Measurements from ENCODE around the gene TPST2. TPM values are rescaled to one million over a fixed set of nuclear protein-coding genes. Genes with fewer than 3 reads are reported as not detected.

Gene TPST2
- total and polyA plus RNA-seq, 9 of the 15 experiments (the other 6 are each of a cell fraction or from before 2014, with no cell fraction given): 14.2 to 123 (median 60.1) TPM

GRCh38 chr22:26617271-26618199, 27.6 kb upstream of the TPST2 start, which contains the start of gene CRYBB1 (continued):
- peak; percentile 69 for TF ChIP-seq NCOA4 (IDR thresholded peaks at IDR 0.05; ENCODE audit: partially characterized antibody)
- TF ChIP-seq SMARCC2 (IDR thresholded peaks at IDR 0.05; ENCODE audit: low read depth): 0 out of 2 replicates have a peak, but pooled peaks have one; percentile 52
- peak; percentile 75 for TF ChIP-seq BRD9 (IDR thresholded peaks at IDR 0.05; ENCODE audit: low read depth, partially characterized antibody)
- TF ChIP-seq ZNF695 (CRISPR knock-in tag; IDR thresholded peaks at IDR 0.05): no peak
- no peak for TF ChIP-seq BCLAF1 (IDR thresholded peaks at IDR 0.05; ENCODE audit: borderline replicate concordance in 1 of 2, control insufficient read depth in 1 of 2, low read depth in 2 of 2, low read length in 1 of 2)
- TF ChIP-seq CHAMP1 (IDR thresholded peaks at IDR 0.05): no peak
- no peak for TF ChIP-seq ATF3 (IDR thresholded peaks at IDR 0.05)
- TF ChIP-seq ATF3 (CRISPR knock-in tag; conservative IDR thresholded peaks at IDR 0.05): no peak
- TF ChIP-seq ARID1B (IDR thresholded peaks at IDR 0.05): peak; percentile 84
- no peak for TF ChIP-seq RBM15 (IDR thresholded peaks at IDR 0.05; ENCODE audit: insufficient read depth, low read length)
- no peak for TF ChIP-seq ZNF143 (CRISPR knock-in tag; IDR thresholded peaks at IDR 0.05)
- TF ChIP-seq ZZZ3 (IDR thresholded peaks at IDR 0.05): no peak
- TF ChIP-seq ZNF165 (CRISPR knock-in tag; IDR thresholded peaks at IDR 0.05; ENCODE audit: borderline replicate concordance): no peak
- TF ChIP-seq BCL6 (CRISPR knock-in tag; IDR thresholded peaks at IDR 0.05): no peak
- no peak for TF ChIP-seq SRSF7 (optimal IDR thresholded peaks at IDR 0.05; ENCODE audit: low read depth, low read length)
- TF ChIP-seq PKNOX1 (IDR thresholded peaks at IDR 0.05): 0 out of 2 replicates have a peak, but pooled peaks have one; percentile 14
- TF ChIP-seq ERF (CRISPR knock-in tag; IDR thresholded peaks at IDR 0.05): no peak
- TF ChIP-seq CSDE1 (IDR thresholded peaks at IDR 0.05): 0 out of 4 replicates have a peak, but pooled peaks of 1 of the 2 experiments have one; percentile 44
- no peak for TF ChIP-seq SAFB (IDR thresholded peaks at IDR 0.05; ENCODE audit: borderline replicate concordance, low read depth, low read length)
